GM12875 (cell line): ENCODE results near the gene RNF224.

Source experiments
- H3K4me3 ChIP-seq: one replicate; pipeline ENCODE4 v1.5.1; 2011; ENCODE audit warnings: low read depth, low read length, control low read depth
- CTCF ChIP-seq: IDR thresholded peaks from 2 replicates; pipeline ENCODE4 v1.5.1; 2011; ENCODE audit warnings: low read depth, mild to moderate bottlenecking, control low read depth, inconsistent platforms, low read length, moderate library complexity, borderline replicate concordance; ENCODE audit not compliant: insufficient read depth

The RNF224 gene

GRCh38 chr9:137275588-137276472, 48.5 kb downstream of the RNF224 start:
- no peak overlapping the region for H3K4me3 ChIP-seq
- no peak for TF ChIP-seq CTCF

- TF ChIP-seq CTCF = no peak
- peak overlapping the region; percentile 68 for H3K4me3 ChIP-seq
Measured at GRCh38 chr9:137276473-137277328, 49.4 kb downstream of the RNF224 start.

DNA sequence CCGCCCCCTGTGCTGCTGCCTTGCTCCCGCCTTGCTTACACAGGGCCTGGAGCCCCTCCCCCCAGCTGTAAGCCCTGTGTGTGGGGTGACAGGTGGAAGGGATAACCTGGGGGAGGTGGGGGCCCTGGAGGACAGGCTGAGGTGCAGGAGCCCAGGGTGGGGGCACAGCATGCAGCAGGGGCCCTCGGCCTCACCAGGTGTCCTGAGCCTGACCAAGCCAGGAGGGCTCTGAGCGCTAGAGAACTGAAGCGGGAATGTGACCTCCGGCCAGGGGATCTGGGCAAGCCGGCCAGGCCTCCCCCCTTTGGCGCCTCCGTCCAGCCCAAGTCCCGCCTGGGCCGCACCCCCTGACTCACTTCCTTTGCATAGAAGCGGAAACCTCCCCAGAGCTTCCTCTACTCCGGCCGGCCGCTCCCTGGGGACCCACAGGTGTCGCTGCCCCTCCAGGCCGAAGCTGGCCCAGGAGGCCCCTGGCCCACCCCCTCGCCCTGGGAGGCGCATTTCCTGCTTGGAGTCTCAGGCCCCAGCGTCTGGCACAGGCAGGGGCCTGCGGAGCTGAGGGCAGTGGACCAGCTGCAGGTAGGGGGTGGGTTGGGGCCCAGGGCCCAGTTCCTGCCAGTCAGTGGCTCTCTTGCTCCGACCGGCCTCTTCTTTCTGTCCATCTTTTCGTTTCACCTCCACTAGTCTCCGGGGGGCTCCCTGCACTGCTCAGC, 50.2 kb downstream of the RNF224 start, which contains the start of gene TOR4A:
TSS of gene TOR4A (plus strand) at position 398 of the 713 bp plus-strand sequence. CDS start 964 bp downstream, outside the sequence.
- peak within 1 kb of the TSS; percentile 68 for H3K4me3 ChIP-seq
- 0 out of 2 replicates have a peak, but pooled peaks have one; percentile 5 for TF ChIP-seq CTCF

DNA sequence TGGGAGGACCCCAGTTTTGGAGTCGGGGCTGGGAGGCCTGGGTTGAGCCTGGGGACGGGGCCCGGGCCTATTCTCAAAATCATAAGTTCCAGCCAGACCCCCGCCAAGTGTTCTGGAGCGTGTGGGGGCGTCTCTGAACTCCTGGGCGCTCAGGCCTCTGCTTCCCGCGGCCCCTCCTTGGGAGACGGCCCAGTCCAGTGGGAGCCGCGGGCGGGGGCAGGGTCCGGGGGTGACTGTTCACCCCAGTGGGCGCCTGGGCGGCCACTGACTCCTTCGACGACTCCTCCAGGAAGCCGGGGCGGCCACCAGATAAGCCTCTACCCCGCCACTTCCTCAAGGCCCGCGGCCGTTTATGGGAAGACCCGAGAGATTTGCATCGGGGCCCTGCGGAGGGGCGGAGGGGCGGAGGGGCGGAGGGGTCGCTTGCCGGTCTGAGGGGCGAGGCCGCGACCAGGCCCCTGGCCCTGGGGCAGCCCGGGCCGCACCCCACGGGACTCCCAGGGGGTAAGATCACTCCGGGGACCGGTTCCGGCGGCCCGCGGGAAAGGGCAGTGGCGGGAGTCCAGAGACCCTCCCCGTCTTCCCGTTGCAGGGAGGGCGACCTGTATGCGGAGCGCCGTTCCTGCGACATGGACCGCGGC, 50.9 kb downstream of the RNF224 start:
- H3K4me3 ChIP-seq = peak overlapping the region; percentile 68
- no peak for TF ChIP-seq CTCF
